Skeletal muscle tissue (tissue), 4 donors: Measurements from ENCODE around the gene MAPK8IP2. TPM values are rescaled to one million over a fixed set of nuclear protein-coding genes. Genes with fewer than 3 reads are reported as not detected.

ENCODE experiments used
- H3K27ac ChIP-seq: one replicate; pipeline ENCODE4 v1.7.0; 2013; ENCODE audit warnings: mild to moderate bottlenecking, low read depth, low read length, inconsistent platforms
- H3K27me3 ChIP-seq, 3 donors: one replicate each; pipeline ENCODE4 v1.7.0; 2013; ENCODE audit warnings: low read length in 3 of 3; ENCODE audit not compliant: control insufficient read depth in 3 of 3, insufficient read depth in 3 of 3
- H3K36me3 ChIP-seq, 3 donors: one replicate each; pipeline ENCODE4 v1.7.0; 2013; ENCODE audit warnings: low read length in 3 of 3; ENCODE audit not compliant: control insufficient read depth in 3 of 3, insufficient read depth in 3 of 3
- H3K4me1 ChIP-seq, 3 donors: one replicate each; pipeline ENCODE4 v1.7.0; 2013; ENCODE audit warnings: low read length in 3 of 3, mild to moderate bottlenecking in 3 of 3; ENCODE audit not compliant: control insufficient read depth in 3 of 3, insufficient read depth in 3 of 3
- H3K4me3 ChIP-seq, 3 donors: one replicate each; pipeline ENCODE4 v1.7.0; 2013; ENCODE audit warnings: low read length in 3 of 3
- H3K9ac ChIP-seq, 3 donors: one replicate each; pipeline ENCODE4 v1.7.0; 2013; ENCODE audit warnings: low read length in 3 of 3, mild to moderate bottlenecking in 3 of 3, moderate library complexity in 2 of 3, low read depth in 1 of 3
- H3K9me3 ChIP-seq, 3 donors: one replicate each; pipeline ENCODE4 v1.7.0; 2013; ENCODE audit warnings: low read length in 3 of 3; ENCODE audit not compliant: control insufficient read depth in 3 of 3
- total RNA-seq: library from RNA; depleted of rRNA; stranded (reverse); fragments of >200 nt; gene quantifications from one replicate; pipeline ENCODE4 v1.2.3, GENCODE V29; 2014
- donor health status: Osteomylitis.

MAPK8IP2 gene
- total RNA-seq, 1 donor from 2014 or later = 0.52 TPM

DNA sequence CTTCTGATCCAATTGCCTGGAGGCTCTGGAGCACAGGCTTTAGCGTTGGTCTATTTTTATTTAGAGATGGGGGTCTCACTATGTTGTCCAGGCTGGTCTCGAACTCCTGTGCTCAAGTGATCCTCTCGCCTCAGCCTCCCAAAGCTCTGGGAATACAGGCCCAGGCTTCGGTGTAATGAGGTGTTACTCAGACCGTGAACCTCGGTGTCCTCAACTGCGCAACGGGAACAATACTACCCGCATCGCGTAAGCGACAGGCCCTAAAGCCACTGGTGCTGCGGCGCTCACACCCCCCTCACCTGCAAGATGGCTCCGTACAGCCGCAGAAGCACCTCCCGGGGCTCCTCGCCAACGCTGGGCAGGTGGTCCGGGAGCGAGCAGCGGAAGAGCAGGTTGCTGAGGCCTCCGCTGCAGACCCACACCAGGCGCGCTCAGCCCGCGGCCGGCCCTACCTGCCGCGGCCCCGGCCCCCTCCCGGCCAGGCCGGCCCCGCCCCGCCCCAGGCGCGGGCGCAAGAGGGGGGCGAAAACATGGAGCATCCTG lies 18.6 kb upstream of the MAPK8IP2 start:
- H3K9ac ChIP-seq = peak overlapping the region; percentile 94 to 98 (median 95)
- H3K27ac ChIP-seq = peak overlapping the region; percentile 98
- H3K9me3 ChIP-seq = no peaks in the 10 kb centered on the region
- H3K4me1 ChIP-seq = peaks cover 37 to 52% (median 45%) of the 10 kb centered on the region in 3 donors
- H3K27me3 ChIP-seq = no peaks in the 10 kb centered on the region
- peaks cover 6 to 21% (median 20%) of the 10 kb centered on the region in 3 donors for H3K36me3 ChIP-seq
- H3K4me3 ChIP-seq = peak overlapping the region; percentile 83 to 94 (median 92)

DNA sequence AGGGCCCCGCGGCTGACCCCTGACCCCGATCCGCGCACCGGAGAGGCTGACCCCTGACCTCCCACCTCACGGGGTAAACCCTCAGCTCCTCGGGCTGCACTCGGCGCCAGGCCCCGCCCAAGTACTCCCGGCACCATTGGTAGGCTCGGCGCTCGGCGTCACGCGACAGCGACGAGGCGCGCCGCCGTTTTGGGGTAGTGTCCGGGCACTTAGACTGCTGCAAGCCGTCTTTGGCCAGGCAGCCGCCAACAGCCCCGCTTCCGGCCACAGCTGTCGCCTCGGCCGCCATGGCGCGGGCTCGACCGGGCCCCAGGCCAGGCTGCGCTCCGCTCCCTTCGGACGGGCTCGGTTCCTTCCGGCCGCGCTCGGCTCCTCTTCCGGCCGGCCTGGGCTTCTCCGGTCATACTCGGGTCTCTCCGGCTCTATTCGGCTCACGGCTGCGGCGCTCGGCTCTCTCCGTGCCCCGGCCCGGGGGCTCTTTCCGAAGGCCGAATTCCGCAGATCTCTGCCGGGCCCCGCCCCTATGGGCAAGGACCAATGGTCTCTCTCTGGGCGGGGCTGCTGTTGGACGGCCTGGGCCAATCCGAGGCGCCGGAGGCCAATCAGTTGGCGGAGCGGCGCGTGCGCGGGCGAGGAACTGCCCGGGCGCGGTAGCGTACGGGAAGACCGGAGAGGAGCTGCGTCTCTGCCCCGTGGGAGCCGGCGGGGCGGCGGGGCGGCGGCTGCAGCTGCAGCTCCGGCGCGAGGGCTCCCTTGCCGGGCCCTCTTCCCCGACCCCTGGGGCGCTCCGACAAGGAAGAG lies 17.9 kb upstream of the MAPK8IP2 start, which contains the start of gene CHKB:
CHKB (minus strand) TSS at position 357 of the 801 bp plus-strand sequence; CDS start at position 289, 68 bp downstream.
- H3K27me3 ChIP-seq = no peaks in the 10 kb centered on the region
- peaks cover 30 to 45% (median 40%) of the 10 kb centered on the region in 3 donors for H3K4me1 ChIP-seq
- H3K4me3 ChIP-seq = peak within 1 kb of the TSS; percentile 85 to 94 (median 92)
- no peaks in the 10 kb centered on the region for H3K9me3 ChIP-seq
- peak within 1 kb of the TSS; percentile 98 for H3K27ac ChIP-seq
- H3K36me3 ChIP-seq = peaks cover 3 to 21% (median 13%) of the 10 kb centered on the region in 3 donors
- peak within 1 kb of the TSS; percentile 94 to 98 (median 95) for H3K9ac ChIP-seq

DNA sequence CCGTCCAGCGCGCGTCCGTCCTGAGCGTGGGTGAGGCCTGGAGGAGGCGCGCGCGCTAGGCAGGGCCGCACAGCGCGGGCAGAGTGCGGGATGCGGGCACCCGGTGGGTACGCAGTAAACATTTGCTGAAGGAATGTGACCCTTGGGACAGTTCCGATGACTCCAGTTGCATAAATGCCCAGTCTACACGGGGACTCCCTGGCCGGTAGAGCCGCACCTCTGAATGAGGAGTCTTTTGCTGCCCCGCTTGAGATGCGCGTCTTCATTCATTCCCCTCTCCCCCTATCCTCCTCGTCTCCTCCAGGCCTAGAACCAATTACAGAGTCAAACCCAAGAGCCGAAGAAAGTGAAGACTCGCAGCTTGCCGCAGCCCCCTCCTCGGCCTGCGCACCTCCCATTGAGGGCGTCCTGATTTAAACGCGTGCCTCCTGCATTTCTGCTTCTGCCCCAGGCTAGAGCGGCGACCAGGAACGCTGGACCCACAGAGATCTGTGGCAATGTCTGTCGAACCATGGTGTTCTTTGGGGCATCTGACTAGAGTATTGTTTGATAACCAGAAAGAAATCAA lies 17.2 kb upstream of the MAPK8IP2 start:
- Histone ChIP-seq H3K36me3 (peaks cover 3 to 21% (median 13%) of the 10 kb centered on the region in 3 donors), H3K9ac (peak overlapping the region; percentile 79 to 86 (median 85)), H3K27ac (peak overlapping the region; percentile 98), H3K27me3 (no peaks in the 10 kb centered on the region), H3K4me1 (peaks cover 29 to 45% (median 40%) of the 10 kb centered on the region in 3 donors), H3K4me3 (peak overlapping the region; percentile 85 to 88 (median 87)), H3K9me3 (no peaks in the 10 kb centered on the region)

DNA sequence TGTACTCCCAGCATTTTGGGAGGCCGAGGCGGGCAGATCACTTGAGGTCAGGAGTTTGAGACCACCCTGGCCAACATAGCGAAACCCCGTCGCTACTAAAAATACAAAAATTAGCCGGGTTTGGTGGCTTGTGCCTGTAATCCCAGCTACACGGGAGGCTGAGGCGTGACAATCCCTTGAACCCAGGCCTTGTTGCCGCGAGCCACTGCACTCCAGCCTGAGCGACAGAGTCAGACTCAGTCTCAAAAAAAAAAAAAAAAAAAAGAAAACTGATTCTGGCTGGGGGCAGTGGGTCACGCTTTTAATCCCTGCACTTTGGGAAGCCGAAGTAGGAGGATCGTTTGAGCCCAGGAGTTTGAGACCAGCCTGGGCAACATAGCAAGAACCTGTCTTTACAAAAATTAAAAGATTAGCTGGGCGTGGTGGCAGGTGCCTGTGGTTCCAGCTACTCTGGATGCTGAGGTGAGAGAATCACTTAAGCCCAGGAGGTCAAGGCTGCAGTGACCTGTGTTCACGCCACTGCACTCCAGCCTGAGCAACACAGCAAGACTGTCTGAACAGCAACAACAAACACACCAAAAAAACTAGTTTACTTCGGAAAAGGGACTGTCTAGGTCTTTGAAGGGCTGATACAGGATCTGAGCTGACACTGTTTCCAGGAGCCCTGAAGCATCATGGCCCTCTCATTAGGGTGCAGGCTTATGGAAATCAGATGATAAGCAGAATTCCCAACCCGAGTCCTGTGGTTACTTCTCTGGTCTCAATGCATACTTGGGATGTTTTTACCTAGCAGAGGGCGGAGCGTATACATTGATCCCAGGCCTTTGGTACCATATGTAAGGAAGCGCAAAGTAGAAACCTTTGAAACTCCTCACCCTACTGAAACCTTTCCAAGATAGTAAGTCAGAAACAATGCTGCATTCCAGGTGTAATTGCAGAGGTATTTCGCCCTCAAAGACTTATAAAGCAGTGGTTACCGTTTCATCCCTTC lies 16.2 kb upstream of the MAPK8IP2 start:
- Histone ChIP-seq H3K4me3 (no peak overlapping the region), H3K9ac (peak overlapping the region in 1 of 3 donors; percentile 79), H3K27ac (no peak overlapping the region), H3K27me3 (no peaks in the 10 kb centered on the region), H3K36me3 (peaks cover under 1 to 17% (median 13%) of the 10 kb centered on the region in 3 donors), H3K4me1 (peaks cover 19 to 35% (median 29%) of the 10 kb centered on the region in 3 donors), H3K9me3 (no peaks in the 10 kb centered on the region)

DNA sequence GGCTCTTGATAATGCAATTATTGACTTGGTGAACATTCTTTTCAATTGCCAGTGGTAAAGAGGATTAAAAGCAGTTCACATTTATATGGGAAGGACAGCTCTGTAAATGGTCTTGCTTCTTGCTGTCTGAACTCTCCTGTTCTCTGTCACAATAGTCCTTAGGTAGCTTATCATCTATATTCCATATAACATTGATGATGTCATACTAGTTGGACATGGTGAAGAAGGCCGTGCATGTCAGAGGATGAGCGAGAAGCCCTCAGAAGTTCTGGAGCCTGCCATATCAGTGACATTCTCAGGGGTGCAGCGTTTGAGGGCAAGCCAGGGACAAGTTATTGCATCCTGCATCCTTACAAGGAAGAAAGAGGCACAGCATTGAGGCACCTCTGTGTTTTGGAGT lies 15.4 kb upstream of the MAPK8IP2 start:
- Histone ChIP-seq H3K27ac (no peak overlapping the region), H3K9me3 (no peaks in the 10 kb centered on the region)

GRCh38 chr22:50585781-50586180 lies 14.8 kb upstream of the MAPK8IP2 start:
- no peaks in the 10 kb centered on the region for H3K9me3 ChIP-seq
- no peak overlapping the region for H3K4me3 ChIP-seq
- no peak overlapping the region for H3K9ac ChIP-seq
- no peak overlapping the region for H3K27ac ChIP-seq
- H3K36me3 ChIP-seq = peaks cover 0 to 7% (median 5%) of the 10 kb centered on the region in 3 donors
- H3K27me3 ChIP-seq = no peaks in the 10 kb centered on the region
- H3K4me1 ChIP-seq = peaks cover 18 to 22% (median 19%) of the 10 kb centered on the region in 3 donors

More for the DNA sequence above, 15.4 kb upstream of the MAPK8IP2 start:
- no peaks in the 10 kb centered on the region for H3K27me3 ChIP-seq
- peaks cover 0 to 10% (median 8%) of the 10 kb centered on the region in 3 donors for H3K36me3 ChIP-seq
- H3K4me1 ChIP-seq = peaks cover 18 to 26% (median 21%) of the 10 kb centered on the region in 3 donors
- H3K9ac ChIP-seq = no peak overlapping the region
- no peak overlapping the region for H3K4me3 ChIP-seq

DNA sequence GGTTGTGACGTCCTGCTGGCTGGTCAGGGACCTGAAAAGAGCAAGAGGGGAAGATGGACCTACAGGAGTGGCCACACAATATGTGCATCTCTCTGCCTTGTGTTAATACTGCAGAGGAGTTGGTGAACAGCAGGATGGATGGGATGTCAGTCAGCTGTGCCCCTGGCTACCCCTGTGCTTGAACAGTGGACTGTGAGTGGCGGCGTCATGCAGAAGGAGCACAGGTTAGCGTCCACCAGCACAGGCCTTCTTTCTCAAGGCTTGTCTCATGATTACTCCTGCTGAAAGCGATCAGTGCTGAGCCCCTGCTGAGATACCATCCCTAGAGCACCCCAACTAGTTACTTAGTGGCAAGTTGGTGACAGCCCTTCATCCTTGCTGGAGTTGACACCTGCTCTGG lies 14.2 kb upstream of the MAPK8IP2 start:
- Histone ChIP-seq H3K27ac (no peak overlapping the region), H3K4me1 (peaks cover 13 to 16% (median 15%) of the 10 kb centered on the region in 3 donors), H3K4me3 (no peak overlapping the region), H3K9me3 (no peaks in the 10 kb centered on the region), H3K9ac (no peak overlapping the region), H3K27me3 (no peaks in the 10 kb centered on the region), H3K36me3 (peaks cover 0 to 2% (median under 1%) of the 10 kb centered on the region in 3 donors)

- Histone ChIP-seq H3K9ac (no peak overlapping the region), H3K4me1 (peaks cover 8 to 9% (median 8%) of the 10 kb centered on the region in 3 donors)
Observed at GRCh38 chr22:50587407-50587806, 13.2 kb upstream of the MAPK8IP2 start.

DNA sequence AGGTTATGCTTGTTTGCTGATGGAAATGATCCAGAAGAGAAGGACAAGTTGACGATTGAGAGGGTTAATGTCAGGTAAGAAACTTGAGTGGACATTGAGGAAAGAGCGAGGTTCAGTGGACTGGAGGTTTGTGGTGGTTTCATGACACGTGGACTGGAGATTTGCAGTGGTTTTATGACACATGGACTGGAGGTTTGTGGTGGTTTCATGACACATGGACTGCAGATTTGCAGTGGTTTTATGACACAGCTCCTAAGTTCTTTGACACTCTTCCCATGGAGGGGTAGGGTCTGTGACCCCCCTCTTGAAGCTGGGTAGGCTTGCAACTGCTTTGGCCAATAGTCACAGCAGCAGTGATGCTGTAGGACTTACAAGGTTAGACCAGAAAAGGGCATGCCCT lies 5.4 kb upstream of the MAPK8IP2 start:
- peaks cover 0 to 2% (median 0%) of the 10 kb centered on the region in 3 donors for H3K4me1 ChIP-seq
- H3K36me3 ChIP-seq = no peaks in the 10 kb centered on the region
- no peaks in the 10 kb centered on the region for H3K9me3 ChIP-seq
- no peak overlapping the region for H3K9ac ChIP-seq
- H3K4me3 ChIP-seq = no peak overlapping the region
- peaks cover 10 to 15% (median 11%) of the 10 kb centered on the region in 3 donors for H3K27me3 ChIP-seq
- no peak overlapping the region for H3K27ac ChIP-seq

More at GRCh38 chr22:50587407-50587806, 13.2 kb upstream of the MAPK8IP2 start:
- Histone ChIP-seq H3K27ac (no peak overlapping the region), H3K9me3 (no peaks in the 10 kb centered on the region), H3K4me3 (no peak overlapping the region), H3K36me3 (no peaks in the 10 kb centered on the region), H3K27me3 (no peaks in the 10 kb centered on the region)
